Measurements from ENCODE around the gene DPH7. TPM values are rescaled to one million over a fixed set of nuclear protein-coding genes. Genes with fewer than 3 reads are reported as not detected.
"Not testable (repeated sequence)": the region's sequence is repeated elsewhere in the genome, so short reads cannot be mapped to it uniquely, and the experiment has no call there.

Gene DPH7
- total and polyA plus RNA-seq, 5 donors from 2014 or later = 24.4 to 57.0 (median 31.8) TPM

DNA sequence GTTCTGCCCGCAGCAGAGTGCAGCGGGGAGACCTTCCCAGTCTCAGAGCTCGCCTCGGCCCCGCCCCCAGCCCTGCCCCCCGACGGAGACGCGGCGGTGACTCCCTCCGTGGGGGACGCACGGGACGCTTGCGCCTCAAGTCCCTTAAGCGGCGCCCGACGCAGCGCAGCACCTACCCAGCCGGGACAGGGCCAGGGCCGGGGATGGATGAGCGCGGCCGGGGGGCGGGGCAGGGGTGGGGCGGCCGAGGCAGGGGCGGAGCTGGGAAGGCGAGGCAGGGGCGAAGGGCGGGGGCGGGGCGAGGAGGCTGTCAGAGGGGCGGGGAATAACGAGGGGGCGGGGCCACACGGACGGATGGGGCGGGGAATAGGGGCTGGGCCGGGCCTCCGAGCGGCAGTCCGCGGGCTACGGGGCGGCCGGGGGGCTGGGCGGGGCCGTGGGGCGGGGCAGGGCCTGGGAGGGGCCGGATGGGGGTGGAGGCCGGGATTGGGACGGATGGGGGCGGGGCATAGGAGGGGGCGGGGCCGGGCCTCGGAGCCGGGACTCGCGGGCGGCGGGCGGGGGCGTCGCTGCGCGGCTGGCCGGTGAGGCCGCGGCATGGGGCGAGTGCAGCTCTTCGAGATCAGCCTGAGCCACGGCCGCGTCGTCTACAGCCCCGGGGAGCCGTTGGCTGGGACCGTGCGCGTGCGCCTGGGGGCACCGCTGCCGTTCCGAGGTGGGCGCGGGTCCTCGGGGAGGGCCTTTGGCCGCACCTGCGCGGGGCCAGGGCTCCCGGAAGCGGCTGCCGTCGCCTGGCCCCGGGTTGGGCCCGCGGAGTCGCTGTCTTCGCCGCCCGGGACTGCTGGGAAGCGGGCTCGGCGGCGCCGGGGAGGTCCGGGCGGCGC is 26.6 kb upstream of the DPH7 start, which contains the start of gene ARRDC1:
ARRDC1 (plus strand) TSS at position 566 of the 884 bp plus-strand sequence; CDS start at position 598, 32 bp downstream.
- no peaks in the 10 kb centered on the region for H3K27me3 Mint-ChIP-seq
- ATAC-seq (ENCODE audit: low read depth in 2 of 2) = peak; percentile 90
- H3K27me3 ChIP-seq (ENCODE audit: control insufficient read depth, insufficient read depth, low read length) = no peaks in the 10 kb centered on the region

DNA sequence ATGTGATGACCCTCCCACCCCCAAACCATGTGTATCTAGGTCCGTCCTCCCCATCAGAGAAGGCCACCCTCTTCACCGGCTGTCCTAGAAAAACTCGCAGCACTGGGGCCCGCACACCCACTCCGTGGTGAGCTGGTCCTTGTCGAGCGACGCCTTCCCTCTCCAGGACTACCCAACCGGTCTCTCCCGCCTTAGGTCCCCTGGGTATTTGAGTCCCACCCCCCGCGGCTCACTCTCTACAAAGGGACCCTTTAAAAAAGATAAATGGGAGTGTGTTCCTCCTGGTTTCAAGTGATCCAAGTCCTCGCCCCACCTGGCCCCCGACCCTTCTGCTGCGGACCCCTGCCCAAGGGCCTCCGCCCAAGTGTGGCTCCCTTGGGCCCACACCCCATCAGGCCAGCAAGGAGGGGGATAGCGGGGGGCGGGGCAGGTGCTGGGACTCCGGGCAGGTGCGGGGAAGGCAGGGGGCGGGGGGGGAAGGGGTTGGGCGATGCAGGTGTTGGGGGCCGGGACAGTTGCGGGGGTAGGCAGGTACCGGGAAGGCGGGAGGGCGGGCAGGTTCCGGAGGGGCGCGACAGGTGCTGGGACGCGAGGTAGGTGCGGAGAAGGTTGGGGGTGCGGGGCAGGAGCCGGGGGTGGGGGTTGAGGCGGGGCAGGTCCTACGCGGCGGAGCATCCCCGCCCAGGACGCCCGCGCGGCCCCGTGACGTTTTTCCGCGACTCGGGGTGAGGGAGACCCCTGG is 25.8 kb upstream of the DPH7 start:
- Histone ChIP-seq H3K27me3 (ENCODE audit: control insufficient read depth, insufficient read depth, low read length) (no peaks in the 10 kb centered on the region), H3K27ac (ENCODE audit: insufficient read depth, low read length, poor library complexity, severe bottlenecking) (peak overlapping the region; percentile 66), H3K9me3 (ENCODE audit: control insufficient read depth in 2 of 2, low read length in 2 of 2) (no peaks in the 10 kb centered on the region), H3K36me3 (ENCODE audit: control insufficient read depth, insufficient read depth, low read length) (peaks cover 2% of the 10 kb centered on the region), H3K4me1 (ENCODE audit: control insufficient read depth, insufficient read depth, low read length, poor library complexity, severe bottlenecking) (peaks cover 23% of the 10 kb centered on the region), H3K4me3 (ENCODE audit: low read depth, low read length) (no peak overlapping the region)
- no peaks in the 10 kb centered on the region for H3K9me3 Mint-ChIP-seq
- no peak for ATAC-seq (ENCODE audit: low read depth in 2 of 2)
- DNase-seq = no peak
- peaks cover 4 to 20% (median 8%) of the 10 kb centered on the region in 4 donors for H3K4me1 Mint-ChIP-seq
- no peaks in the 10 kb centered on the region for H3K27me3 Mint-ChIP-seq
- H3K4me3 Mint-ChIP-seq = peak overlapping the region; percentile 41 to 76 (median 68)
- H3K27ac Mint-ChIP-seq = no peak overlapping the region
- no peaks in the 10 kb centered on the region for H3K36me3 Mint-ChIP-seq

More for the DNA sequence above, 26.6 kb upstream of the DPH7 start, which contains the start of gene ARRDC1:
- DNase-seq = peak; percentile 86 to 97 (median 89)
- Histone ChIP-seq H3K4me1 (ENCODE audit: control insufficient read depth, insufficient read depth, low read length, poor library complexity, severe bottlenecking) (peaks cover 23% of the 10 kb centered on the region), H3K4me3 (ENCODE audit: low read depth, low read length) (peak within 1 kb of the TSS; percentile 44), H3K9me3 (ENCODE audit: control insufficient read depth in 2 of 2, low read length in 2 of 2) (no peaks in the 10 kb centered on the region), H3K36me3 (ENCODE audit: control insufficient read depth, insufficient read depth, low read length) (peaks cover 2% of the 10 kb centered on the region), H3K27ac (ENCODE audit: insufficient read depth, low read length, poor library complexity, severe bottlenecking) (peak within 1 kb of the TSS; percentile 69)
- peaks cover 4 to 23% (median 8%) of the 10 kb centered on the region in 4 donors for H3K4me1 Mint-ChIP-seq
- H3K36me3 Mint-ChIP-seq = no peaks in the 10 kb centered on the region
- peak within 1 kb of the TSS; percentile 81 to 90 (median 88) for H3K4me3 Mint-ChIP-seq
- H3K27ac Mint-ChIP-seq = peak within 1 kb of the TSS in 1 of 3 donors; percentile 90
- H3K9me3 Mint-ChIP-seq = no peaks in the 10 kb centered on the region

DNA sequence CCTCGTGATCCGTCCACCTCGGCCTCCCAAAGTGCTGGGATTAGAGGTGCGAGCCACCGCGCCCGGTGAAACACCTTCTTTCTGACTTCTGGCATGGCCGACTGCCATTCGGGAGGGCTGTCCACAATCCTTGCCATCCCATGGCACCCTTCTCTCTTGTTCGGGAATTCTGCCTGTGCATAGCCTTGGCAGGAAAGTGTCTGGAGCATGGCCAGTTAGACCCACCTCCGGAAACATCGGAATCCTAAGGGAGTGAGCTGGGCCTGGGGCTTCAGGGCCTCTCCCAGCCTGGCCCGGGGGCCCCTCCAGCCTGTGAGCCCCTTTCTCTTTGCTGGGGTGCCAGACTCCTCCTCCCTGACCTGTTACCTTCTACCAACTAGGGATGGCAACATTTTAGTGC is 25.2 kb upstream of the DPH7 start:
- Mint-ChIP-seq H3K9me3 (no peaks in the 10 kb centered on the region), H3K27me3 (peaks cover 3% of the 10 kb centered on the region), H3K27ac (no peak overlapping the region), H3K4me1 (peaks cover 4 to 22% (median 8%) of the 10 kb centered on the region in 4 donors), H3K4me3 (peak overlapping the region; percentile 41 to 76 (median 68)), H3K36me3 (no peaks in the 10 kb centered on the region)
- Histone ChIP-seq H3K9me3 (ENCODE audit: control insufficient read depth in 2 of 2, low read length in 2 of 2) (no peaks in the 10 kb centered on the region), H3K27ac (ENCODE audit: insufficient read depth, low read length, poor library complexity, severe bottlenecking) (no peak overlapping the region), H3K36me3 (ENCODE audit: control insufficient read depth, insufficient read depth, low read length) (peaks cover 2% of the 10 kb centered on the region), H3K4me1 (ENCODE audit: control insufficient read depth, insufficient read depth, low read length, poor library complexity, severe bottlenecking) (peaks cover 23% of the 10 kb centered on the region), H3K27me3 (ENCODE audit: control insufficient read depth, insufficient read depth, low read length) (no peaks in the 10 kb centered on the region), H3K4me3 (ENCODE audit: low read depth, low read length) (no peak overlapping the region)
- DNase-seq = no peak
- no peak for ATAC-seq (ENCODE audit: low read depth in 2 of 2)

DNA sequence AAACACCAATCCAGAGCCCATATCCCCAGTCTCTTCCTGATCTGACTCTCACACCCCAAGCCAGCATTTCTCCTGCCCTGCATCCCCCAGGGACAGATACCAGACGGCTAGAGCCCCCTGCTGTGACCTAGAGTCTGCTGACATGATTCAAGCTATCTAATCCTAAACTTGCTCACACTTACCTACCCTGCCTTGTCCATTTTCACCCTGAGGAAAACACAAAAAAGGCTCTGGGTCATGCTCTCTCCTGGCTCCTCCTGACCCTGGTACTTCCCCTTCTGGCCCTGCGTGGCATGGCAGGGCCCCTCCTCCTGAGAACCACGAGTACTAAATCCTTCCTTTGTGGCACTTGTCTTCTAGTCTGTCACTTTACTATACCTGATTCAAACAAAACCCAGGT is 23.9 kb upstream of the DPH7 start:
- peaks cover 21% of the 10 kb centered on the region for H3K4me1 ChIP-seq (ENCODE audit: control insufficient read depth, insufficient read depth, low read length, poor library complexity, severe bottlenecking)
- H3K4me3 ChIP-seq (ENCODE audit: low read depth, low read length) = no peak overlapping the region
- DNase-seq (no peak), ATAC-seq (ENCODE audit: low read depth in 2 of 2) (no peak)
- Mint-ChIP-seq H3K9me3 (no peaks in the 10 kb centered on the region), H3K4me3 (peak overlapping the region; percentile 7 to 73 (median 64)), H3K4me1 (peaks cover 4 to 18% (median 10%) of the 10 kb centered on the region in 4 donors), H3K27ac (no peak overlapping the region), H3K36me3 (no peaks in the 10 kb centered on the region), H3K27me3 (peaks cover 6% of the 10 kb centered on the region)
- no peaks in the 10 kb centered on the region for H3K36me3 ChIP-seq (ENCODE audit: control insufficient read depth, insufficient read depth, low read length)
- no peaks in the 10 kb centered on the region for H3K27me3 ChIP-seq (ENCODE audit: control insufficient read depth, insufficient read depth, low read length)
- no peaks in the 10 kb centered on the region for H3K9me3 ChIP-seq (ENCODE audit: control insufficient read depth in 2 of 2, low read length in 2 of 2)
- no peak overlapping the region for H3K27ac ChIP-seq (ENCODE audit: insufficient read depth, low read length, poor library complexity, severe bottlenecking)

DNA sequence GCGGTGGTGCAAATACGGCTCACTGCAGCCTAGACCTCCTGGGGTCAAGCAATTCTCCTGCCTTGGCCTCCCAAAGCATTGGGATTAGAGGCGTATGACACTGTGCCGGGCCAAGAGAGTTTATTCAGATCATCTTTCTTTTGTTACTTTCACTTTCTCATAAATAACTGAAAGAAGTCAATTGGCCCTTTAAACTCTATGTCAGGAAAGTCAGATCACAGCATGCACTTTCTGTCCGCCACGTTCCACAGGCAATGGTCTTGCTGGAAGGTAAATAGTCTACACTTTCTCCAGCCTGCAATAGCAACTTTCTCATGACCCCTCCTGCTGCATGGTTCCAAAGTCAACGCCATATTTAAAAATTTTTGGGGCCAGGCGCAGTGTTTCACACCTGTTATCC is 20.2 kb upstream of the DPH7 start:
- Histone ChIP-seq H3K9me3 (ENCODE audit: control insufficient read depth in 2 of 2, low read length in 2 of 2) (no peaks in the 10 kb centered on the region), H3K4me1 (ENCODE audit: control insufficient read depth, insufficient read depth, low read length, poor library complexity, severe bottlenecking) (no peaks in the 10 kb centered on the region), H3K27me3 (ENCODE audit: control insufficient read depth, insufficient read depth, low read length) (no peaks in the 10 kb centered on the region), H3K4me3 (ENCODE audit: low read depth, low read length) (no peak overlapping the region), H3K36me3 (ENCODE audit: control insufficient read depth, insufficient read depth, low read length) (no peaks in the 10 kb centered on the region), H3K27ac (ENCODE audit: insufficient read depth, low read length, poor library complexity, severe bottlenecking) (no peak overlapping the region)
- ATAC-seq (ENCODE audit: low read depth in 2 of 2) = no peak
- H3K27ac Mint-ChIP-seq = no peak overlapping the region
- H3K4me3 Mint-ChIP-seq = no peak overlapping the region
- H3K4me1 Mint-ChIP-seq = peaks cover 0 to 4% (median 3%) of the 10 kb centered on the region in 4 donors
- H3K36me3 Mint-ChIP-seq = no peaks in the 10 kb centered on the region
- DNase-seq = no peak
- H3K27me3 Mint-ChIP-seq = peaks cover 6% of the 10 kb centered on the region
- no peaks in the 10 kb centered on the region for H3K9me3 Mint-ChIP-seq

GRCh38 chr9:137596577-137596976 is 17.9 kb upstream of the DPH7 start:
- H3K4me1 ChIP-seq (ENCODE audit: control insufficient read depth, insufficient read depth, low read length, poor library complexity, severe bottlenecking); ATAC-seq (ENCODE audit: low read depth in 2 of 2); H3K9me3 Mint-ChIP-seq; H3K4me1 Mint-ChIP-seq; H3K36me3 Mint-ChIP-seq; H3K4me3 Mint-ChIP-seq; H3K4me3 ChIP-seq (ENCODE audit: low read depth, low read length); H3K27ac Mint-ChIP-seq; H3K9me3 ChIP-seq (ENCODE audit: control insufficient read depth in 2 of 2, low read length in 2 of 2); DNase-seq; H3K27me3 Mint-ChIP-seq; H3K27me3 ChIP-seq (ENCODE audit: control insufficient read depth, insufficient read depth, low read length); H3K27ac ChIP-seq (ENCODE audit: insufficient read depth, low read length, poor library complexity, severe bottlenecking); H3K36me3 ChIP-seq (ENCODE audit: control insufficient read depth, insufficient read depth, low read length): not testable (repeated sequence)

- ATAC-seq (ENCODE audit: low read depth in 2 of 2) = no peak
- no peaks in the 10 kb centered on the region for H3K27me3 ChIP-seq (ENCODE audit: control insufficient read depth, insufficient read depth, low read length)
- H3K27me3 Mint-ChIP-seq = no peaks in the 10 kb centered on the region
- H3K27ac Mint-ChIP-seq = no peak overlapping the region
- H3K4me1 ChIP-seq (ENCODE audit: control insufficient read depth, insufficient read depth, low read length, poor library complexity, severe bottlenecking) = peaks cover 19% of the 10 kb centered on the region
- H3K36me3 Mint-ChIP-seq = peaks cover under 1% of the 10 kb centered on the region
- H3K4me3 Mint-ChIP-seq = peak overlapping the region; percentile 33 to 72 (median 53)
- no peak for DNase-seq
- no peak overlapping the region for H3K27ac ChIP-seq (ENCODE audit: insufficient read depth, low read length, poor library complexity, severe bottlenecking)
- H3K36me3 ChIP-seq (ENCODE audit: control insufficient read depth, insufficient read depth, low read length) = peaks cover under 1% of the 10 kb centered on the region
- H3K4me1 Mint-ChIP-seq = peaks cover 0 to 17% (median 4%) of the 10 kb centered on the region in 4 donors
- H3K9me3 Mint-ChIP-seq = no peaks in the 10 kb centered on the region
- no peaks in the 10 kb centered on the region for H3K9me3 ChIP-seq (ENCODE audit: control insufficient read depth in 2 of 2, low read length in 2 of 2)
- no peak overlapping the region for H3K4me3 ChIP-seq (ENCODE audit: low read depth, low read length)
These were observed 14.5 kb upstream of the DPH7 start for GRCh38 chr9:137593176-137593575.
